Measurements from ENCODE around the gene DUSP2.
"Not testable (repeated sequence)": the region's sequence is repeated elsewhere in the genome, so short reads cannot be mapped to it uniquely, and the experiment has no call there.

The DUSP2 gene

DNA sequence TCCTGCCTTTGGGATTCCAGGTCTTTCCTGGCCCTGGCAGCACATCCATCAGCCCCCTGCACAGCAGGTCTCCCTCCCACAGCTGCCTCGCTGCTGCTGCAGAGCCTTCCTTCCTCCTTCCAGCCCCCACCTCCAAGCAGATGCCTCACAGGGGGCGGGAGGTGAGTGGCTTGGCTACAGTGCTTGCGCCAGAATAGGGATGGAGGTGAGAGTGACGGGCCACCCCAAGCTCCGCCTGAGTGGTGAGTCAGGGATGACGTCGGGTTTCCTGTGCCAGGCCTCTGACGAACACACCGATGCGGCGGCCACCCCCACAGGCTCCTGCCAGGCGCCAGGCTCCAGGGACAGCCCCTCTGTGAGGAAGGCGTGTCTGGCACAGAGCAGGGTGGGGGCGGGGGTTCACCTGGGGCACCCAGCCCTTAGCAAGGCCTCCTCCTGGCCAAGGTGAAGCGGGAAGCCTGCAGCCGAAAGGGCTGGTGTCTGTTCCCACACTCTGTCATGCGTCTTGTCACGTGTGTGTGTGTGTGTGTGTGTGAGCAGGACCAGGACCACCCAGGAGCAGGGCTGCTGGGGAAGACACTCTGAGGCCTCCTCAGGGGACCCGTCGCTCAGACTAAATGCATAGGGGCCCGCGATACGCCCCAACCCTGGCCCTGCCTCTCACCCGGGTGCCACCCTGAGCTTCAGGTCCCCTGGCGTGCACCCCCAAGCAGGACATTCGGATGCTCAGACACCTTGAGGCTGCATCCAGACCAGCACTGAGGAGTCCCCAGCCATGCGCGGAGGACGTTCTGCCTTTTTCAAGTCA, 3.4 kb upstream of the DUSP2 start:
- FAIRE-seq (peak; percentile 95), DNase-seq (ENCODE audit: extremely low spot score, insufficient read length, low read depth) (no peak)

DNA sequence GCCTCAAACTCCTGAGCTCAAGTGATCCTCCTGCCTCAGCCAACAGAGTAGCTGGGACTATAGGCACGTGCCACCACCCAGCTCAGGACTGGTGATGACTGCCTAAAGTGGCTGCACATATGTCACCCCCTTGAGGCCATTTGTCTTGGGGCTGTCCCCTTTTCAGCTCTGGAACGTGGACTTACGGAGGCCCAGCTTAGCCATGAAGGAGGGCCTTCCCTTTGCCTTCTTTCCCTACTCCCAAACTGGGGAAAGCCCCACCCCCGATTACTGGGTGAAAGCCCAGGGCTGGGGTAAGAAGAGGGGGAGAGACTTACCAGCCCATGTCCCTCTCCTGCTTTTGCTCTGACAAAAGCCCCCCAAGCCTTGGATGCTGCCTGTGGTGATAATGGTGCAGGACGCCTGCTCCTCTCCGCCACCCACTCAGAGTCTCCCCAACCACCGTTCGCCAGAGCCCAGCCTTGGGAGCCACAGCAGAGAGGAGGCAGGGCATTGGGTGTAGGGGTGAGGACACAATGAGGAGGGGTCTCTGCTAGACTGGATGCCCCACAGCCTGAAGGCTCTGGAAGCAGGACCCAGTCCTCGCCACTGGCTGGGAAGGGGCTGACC, 2.5 kb upstream of the DUSP2 start:
- peak; percentile 53 for FAIRE-seq
- DNase-seq (ENCODE audit: extremely low spot score, insufficient read length, low read depth): no peak

DNA sequence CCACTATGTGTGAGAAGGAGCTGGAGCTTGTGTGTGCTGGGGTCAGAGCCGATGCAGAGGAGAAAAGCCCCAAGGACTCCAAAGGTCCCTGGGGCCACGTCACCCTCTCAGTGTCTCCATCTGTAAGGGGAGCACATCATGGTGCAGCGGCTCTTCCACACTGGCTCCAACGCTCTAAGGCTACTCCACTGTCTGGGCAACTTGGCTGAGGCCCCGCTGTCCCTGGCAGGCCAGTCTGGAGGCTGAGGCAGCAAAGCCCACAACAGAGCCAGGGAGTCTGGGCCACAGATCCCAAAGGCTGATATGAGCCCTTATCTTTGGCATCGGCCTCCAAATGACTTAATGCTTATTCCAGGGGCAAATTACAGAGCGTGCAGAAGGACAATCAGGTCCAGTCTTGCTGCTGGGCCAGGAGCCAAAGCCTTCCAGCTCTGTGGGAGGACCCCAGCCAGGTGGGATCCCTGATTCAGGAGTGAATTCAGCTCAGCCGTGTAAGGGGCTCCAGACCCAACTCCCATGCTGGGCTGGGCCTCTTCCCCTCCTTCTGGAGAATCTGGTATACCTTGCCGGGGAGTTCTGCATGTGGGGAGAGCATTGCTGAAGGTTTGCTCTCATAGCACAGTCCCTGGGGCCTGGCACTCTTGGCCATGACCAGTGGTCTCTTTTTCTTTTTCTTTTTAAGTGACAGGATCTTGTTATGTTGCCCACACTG, 1.8 kb upstream of the DUSP2 start:
- peak; percentile 18 for FAIRE-seq

DNA sequence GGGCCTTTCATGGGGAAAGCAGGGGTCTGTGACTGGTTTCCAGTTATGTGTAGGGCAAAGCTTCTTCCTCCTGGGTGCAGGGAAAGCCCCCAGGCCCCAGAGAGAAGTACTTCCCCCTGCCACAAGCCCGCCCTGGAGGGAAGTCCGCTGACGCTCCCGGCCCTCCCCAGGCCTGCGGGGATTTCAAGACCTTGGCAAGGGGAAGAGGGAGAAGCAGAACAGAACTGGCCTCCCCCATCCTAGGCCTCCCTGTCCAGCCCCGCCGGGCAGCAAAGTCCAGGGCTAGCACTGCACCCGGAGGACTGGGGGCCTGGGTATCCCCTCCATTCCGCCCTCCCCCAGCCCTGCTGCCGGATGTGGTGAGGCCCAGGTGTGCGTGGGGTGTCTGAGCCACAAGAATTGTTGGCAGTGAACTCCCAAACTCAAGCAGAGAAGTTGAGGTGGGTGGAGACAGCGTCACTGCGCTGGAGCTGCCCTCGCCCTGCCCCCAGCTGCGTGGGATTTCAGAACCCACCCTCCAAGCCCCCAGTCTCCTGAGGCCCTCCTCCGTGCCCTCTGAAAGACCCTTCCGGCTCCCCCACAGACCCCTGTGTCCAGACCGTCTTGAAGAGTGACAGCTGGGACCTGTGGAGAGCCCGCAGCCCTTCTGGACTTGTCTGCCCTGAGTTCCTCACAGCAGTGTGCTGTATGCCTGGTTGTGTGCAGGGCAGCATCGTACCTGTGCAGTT, 1.1 kb upstream of the DUSP2 start:
- peak; percentile 90 for FAIRE-seq
- peak; percentile 70 for DNase-seq (ENCODE audit: extremely low spot score, insufficient read length, low read depth)

More for the DNA sequence above, 1.8 kb upstream of the DUSP2 start:
- no peak for DNase-seq (ENCODE audit: extremely low spot score, insufficient read length, low read depth)

DNA sequence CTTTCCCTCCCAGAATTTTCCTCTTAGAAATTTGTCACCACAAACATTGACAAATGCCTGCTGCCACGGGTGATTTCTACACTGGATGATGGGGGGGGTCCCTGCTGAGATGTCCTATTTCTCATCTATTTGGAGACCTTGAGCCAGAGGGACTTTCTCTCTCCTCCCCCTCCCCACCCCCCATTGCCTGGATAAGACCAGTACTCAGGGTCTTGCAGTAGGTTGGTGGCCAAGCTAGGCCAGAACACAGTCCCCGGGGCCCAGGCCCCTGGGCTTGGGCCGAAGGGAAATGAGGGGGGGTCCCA, 560 bp upstream of the DUSP2 start:
- no peak for FAIRE-seq

DNA sequence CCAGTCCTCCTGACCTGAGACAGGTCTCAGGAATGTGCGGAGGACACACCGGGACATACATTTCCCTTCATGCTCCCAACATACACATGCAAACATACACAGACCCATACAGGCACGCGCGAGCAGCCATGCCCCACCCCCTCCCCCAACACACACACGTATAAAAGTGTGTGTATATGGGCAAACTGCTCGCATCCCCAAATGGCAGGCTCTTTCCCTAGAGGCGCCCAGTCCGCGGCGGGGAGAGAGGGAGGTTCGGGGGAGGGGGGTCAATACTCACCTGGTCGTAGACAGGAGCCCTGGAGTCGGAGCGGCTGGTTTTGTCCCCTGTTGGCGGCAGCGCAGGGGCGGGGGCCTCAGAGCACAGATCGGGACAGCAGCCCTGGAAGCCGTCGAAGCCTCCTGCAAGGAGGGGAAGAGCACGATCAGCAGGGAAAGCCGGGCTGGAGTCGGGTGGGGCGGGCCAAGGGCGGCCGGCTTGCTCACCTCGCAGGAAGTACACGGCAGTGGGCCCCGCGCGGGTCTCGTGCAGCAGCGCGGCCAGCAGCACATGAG, 682 bp downstream of the DUSP2 start:
- FAIRE-seq (no peak), DNase-seq (ENCODE audit: extremely low spot score, insufficient read length, low read depth) (no peak)

More for the DNA sequence above, 560 bp upstream of the DUSP2 start:
- no peak for DNase-seq (ENCODE audit: extremely low spot score, insufficient read length, low read depth)

DNA sequence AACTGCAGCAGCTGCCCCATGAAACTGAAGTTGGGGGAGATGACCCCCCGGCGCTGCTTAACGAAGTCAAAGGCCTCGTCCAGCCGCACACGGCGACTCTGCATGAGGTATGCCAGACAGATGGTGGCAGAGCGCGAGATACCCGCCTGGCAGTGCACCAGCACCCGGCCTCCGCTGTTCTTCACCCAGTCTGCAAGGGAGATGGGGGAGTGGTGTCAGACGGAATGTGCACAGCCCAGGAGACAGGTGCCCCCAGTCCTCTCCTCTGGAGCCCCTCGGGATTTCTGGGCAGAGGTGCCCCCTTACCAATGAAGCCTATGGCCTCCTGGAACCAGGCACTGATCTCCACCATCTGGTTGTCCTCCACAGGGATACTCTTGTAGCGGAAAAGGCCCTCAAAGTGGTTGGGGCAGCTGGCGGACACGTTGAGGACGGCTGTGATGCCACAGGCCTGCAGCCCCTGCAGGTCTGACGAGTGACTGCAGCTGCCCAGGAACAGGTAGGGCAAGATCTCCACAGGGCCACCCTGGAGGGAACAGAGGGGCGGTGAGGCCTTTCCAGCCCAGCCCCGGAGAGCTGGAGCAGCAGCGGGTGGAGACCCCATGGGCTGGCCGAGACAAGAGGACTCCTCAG, 1.3 kb downstream of the DUSP2 start:
- DNase-seq (ENCODE audit: extremely low spot score, insufficient read length, low read depth) (no peak), FAIRE-seq (no peak)

DNA sequence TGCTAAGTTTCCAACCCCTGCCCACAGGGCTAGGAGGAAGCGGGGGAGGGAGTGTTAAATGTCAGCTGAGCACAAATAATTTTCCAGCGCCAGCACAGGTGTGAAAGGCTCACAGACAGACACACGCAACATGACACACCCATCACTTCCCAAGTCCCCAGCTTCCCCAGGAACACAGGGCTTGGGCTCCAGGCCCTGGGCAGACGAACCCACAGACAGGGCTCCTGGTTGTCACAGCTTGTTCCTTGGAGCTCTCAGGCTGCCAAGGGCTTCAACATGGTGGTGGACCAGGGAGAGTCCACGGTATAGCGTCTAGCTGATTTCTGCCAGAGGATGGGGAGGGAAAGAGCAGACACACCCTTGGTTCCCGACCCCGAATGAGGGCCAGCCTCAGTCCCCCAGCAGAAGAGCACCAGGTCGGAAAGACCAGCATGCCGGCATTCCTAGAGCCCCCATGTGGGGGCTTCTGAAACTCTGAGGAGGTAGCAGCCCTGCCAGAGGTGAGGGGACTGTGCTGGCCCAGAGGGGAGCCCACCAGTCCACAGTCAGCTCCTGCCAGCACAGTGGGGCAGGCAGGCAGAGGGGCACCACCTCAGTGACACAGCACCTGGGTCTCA, 1.9 kb downstream of the DUSP2 start:
- DNase-seq (ENCODE audit: extremely low spot score, insufficient read length, low read depth): no peak
- no peak for FAIRE-seq

DNA sequence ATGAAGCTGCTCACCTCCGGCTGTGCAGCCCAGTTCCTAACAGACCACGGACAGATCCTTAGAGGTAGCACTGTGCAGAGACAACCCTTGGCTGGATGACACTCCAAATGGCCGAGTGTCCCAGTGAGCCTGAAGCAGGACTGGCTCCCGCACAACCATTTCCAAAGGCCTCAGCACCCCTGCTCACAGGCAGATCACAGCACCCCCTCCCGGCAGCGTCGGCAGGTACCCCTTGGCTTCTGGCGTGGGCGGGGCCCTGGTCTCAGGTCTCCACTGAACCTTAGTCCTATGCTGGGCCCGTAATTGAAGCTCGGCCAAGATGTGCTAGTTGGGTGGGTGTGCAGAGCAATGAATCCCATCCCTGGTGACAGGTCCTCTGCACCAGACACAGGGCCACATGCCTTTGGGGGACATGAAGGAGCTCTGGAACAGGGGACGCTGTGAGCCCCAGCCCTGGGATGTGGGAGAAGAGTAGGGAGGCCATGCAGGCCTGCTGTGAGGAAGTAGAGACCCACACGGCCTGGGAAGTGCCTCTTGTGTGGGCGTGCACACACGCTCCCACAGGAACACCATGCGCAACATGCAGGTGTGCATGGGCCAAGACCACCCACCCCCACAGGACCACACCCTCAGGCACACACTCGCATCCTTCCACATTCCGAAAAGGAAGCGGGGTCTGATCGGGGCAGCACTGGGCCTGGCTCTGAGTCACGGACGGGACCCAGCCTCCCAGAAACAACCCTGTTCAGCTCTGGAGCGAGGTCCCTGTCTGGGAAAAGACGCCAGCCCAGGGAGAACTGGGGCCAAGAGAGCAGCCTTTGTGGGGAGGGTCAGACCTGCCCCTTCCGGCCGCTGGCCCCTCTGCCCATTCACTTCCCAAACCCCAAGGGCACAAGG, 2.8 kb downstream of the DUSP2 start:
- DNase-seq (ENCODE audit: extremely low spot score, insufficient read length, low read depth) (no peak), FAIRE-seq (peak; percentile 47)

DNA sequence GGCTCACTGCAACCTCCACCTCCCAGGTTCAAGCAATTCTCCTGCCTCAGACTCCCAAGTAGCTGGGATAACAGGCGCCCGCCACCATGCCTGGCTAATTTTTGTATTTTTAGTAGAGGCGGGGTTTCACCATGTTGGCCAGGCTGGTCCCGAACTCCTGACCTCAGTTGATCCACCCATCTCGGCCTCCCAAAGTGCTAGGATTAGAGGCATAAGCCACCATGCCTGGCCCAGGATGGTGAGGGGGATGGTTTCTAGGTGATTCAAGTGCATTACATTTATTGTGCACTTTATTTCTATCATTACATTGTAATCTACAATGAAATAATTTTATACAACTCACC, 3.6 kb downstream of the DUSP2 start:
- DNase-seq (ENCODE audit: extremely low spot score, insufficient read length, low read depth); FAIRE-seq: not testable (repeated sequence)

DNA sequence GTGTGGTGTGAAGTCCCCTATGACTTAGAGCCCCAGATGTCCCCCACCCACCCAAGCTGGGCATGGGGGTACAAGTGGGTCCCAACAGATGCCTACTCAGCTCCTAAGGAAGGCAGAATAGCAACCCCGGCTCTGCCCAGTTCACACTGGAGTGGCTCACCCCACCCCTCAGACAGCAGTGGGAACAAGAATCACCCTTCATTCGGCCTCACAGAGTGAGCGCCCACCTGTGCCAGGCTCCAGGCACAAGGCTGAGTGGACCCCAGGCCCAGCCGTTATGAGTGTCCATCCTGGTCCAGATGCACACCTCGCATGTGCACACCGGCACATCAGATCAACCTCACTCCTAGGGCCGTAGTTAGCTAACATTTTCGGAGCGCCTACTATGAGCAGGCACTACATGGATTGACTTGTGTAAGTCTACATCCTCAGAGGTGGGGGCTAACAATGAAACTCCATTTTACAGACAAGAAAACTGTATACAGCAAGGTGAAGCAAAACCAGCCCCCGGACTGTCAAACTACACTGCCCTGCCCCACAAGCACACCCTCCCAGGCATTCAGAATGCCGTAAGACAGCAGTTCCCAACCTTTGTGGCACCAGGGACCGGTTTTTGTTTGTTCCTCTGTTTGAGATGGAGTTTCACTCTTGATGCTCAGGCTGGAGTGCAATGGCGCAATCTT, 4.2 kb downstream of the DUSP2 start:
- no peak for FAIRE-seq
- DNase-seq (ENCODE audit: extremely low spot score, insufficient read length, low read depth): no peak

DNA sequence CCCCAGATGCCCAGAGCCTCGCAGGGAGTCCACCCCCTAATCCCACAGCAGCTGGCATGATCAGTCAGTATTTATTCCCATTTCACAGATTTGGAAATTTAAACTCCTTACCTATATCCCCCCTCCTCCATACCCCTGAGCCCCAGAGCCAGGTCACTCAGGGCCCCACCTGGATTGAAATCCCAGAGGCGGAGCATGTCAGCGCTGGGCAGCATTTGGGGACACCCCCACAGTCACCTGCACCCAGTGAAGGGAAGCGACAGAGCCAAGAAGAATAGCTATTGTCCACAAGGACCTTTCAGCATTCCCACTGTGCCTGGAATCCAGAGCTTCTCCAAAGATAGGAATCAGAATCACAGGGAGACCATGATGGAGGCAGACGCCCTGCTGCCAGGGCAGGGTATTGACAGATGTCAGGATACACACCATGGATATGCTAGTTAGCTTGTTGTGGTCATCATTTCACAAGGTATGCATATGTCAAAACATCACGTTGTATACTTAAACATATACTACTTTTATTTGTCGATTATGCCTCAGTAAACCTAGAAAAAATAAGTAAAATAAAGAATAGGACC, 6.0 kb downstream of the DUSP2 start:
- DNase-seq (ENCODE audit: extremely low spot score, insufficient read length, low read depth) (no peak), FAIRE-seq (no peak)

DNA sequence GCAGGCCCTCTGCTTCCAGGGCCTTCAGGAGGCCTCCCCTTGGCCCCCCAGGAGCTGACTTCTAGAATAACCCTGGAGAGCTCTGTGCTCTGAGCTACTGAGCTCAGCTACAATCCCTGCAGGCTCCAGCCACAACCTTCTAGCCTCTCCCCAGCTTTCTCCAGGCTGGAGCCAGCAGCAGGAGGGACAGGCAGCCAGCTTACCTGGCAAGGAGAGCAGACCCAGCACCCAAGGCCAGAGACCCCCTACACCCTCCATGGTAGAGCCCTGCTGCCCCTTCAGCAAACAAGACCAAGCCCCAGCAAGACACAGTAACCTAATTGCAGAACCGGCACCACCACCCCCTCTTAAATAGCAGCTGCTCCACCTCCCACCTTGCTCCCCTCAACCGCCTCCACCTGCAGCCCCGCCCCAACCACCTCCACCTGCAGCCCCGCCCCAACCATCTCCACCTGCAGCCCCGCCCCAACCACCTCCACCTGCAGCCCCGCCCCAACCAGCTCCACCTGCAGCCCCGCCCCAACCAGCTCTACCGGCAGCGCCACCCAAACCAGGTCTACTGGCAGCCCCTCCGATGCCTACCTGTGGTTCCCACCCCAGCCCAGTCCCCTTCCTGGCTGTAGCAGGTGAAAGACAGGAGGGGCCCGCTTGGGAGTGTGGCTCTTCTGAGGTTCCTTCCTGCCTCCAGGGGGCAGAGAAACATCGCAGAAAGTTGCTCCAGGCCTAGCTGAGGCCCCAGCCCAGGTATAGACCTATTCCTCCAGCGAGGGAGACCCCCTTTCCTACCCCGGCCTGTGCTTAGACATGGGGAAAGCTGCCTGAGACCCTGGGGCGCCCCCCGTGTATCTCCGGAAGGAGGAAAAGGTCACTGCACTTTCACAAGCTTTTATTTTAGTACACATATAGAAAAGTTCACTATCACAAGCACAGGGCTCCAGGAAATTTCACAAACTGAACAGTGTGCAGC, 6.8 kb downstream of the DUSP2 start, which contains the start of gene ASTL:
TSS of gene ASTL (minus strand) at position 324 of the 967 bp plus-strand sequence. CDS start at position 258, 66 bp downstream.
- peak; percentile 81 for FAIRE-seq
- DNase-seq (ENCODE audit: extremely low spot score, insufficient read length, low read depth): no peak

DNA sequence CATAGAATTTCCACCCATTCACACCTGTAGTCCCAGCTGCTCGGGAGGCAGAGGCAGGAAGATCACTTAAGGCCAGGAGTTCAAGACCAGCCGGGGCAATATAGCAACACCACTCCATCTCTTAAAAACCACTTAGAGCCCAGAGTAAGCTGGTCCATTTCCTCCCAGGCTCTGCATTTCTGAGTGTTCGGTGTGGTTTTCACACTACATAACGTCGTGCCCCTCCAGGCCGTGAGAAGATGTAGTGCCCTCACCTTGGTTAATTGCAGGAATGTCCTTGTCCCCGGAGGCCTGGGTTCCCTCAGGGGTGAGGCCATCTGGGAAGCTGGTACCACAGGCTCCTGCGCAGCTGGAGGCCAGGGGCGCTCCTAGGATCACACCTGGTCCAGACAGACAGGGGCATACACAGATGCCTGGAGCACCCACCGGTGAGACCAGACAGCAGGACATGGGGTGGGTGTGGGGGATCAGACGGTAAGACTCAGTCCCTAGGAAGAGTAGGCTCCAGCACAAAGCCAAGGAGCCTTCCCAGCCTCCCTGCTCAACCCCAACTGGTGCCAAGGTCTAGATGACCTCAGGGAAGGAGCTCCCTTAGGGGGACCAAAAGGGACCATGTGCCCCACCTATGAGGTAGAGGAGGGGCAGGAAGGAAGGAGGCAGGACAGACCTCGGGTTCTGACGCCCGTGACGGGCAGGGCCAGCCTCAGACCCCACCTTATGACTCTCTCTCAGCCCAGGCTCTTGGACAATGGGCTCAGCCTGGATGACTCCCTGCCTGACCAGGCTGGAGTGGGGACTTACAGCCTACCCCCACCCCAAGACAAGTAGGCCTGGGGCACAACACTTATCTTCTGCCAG, 7.7 kb downstream of the DUSP2 start:
- DNase-seq (ENCODE audit: extremely low spot score, insufficient read length, low read depth) (no peak), FAIRE-seq (no peak)

DNA sequence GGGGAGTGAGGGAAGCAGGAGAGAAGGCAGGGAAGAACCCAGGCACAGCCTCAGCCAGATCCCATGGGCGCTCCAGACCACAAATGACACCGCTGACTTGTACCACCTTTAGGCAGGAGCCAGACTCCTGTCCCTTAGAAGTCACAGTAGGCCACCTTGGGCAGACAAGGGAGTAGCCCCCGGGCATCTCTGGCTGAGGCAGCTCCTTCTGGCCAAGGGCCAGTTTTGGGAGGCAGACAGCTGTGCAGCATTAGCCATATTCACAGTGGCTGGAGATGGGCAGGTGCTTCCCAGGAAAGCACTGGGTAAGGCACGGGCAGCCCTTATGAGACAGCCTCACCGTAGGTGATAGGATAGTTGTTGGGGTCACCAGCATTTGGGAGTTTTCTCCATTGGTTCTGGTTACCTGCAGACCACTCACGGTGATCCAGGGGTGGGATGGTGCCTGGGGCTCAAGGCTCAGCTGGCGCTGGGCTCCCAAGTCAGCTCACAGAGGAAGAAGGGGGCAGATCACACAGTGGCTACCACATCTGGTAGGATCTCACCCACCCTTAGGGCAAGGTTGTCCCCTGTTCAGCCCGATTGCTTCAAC, 9.0 kb downstream of the DUSP2 start:
- no peak for FAIRE-seq
- no peak for DNase-seq (ENCODE audit: extremely low spot score, insufficient read length, low read depth)

Data from GM18507 (cell line).